Gastroesophageal sphincter (tissue), 3 donors: ENCODE results near the gene DCPS.

ENCODE experiments used
- CTCF ChIP-seq, 4 experiments: fragments of 200-600 bp in 2 of 4; fragments of 450-650 bp in 2 of 4; sonication (generic) in 1 of 4; IDR thresholded peaks; one replicate each; pipeline ENCODE4 v1.5.1; 2017 to 2019; ENCODE audit warnings: antibody characterized with exemption in 4 of 4, mild to moderate bottlenecking in 2 of 4, moderate library complexity in 2 of 4
- POLR2A ChIP-seq, 2 donors: fragments of 450-650 bp; IDR thresholded peaks; one replicate each; pipeline ENCODE4 v1.6.1; 2017; ENCODE audit warnings: antibody characterized with exemption in 2 of 2, mild to moderate bottlenecking in 2 of 2, moderate library complexity in 1 of 2
- POLR2AphosphoS5 ChIP-seq: sonication (generic); formaldehyde crosslinking; IDR thresholded peaks from one replicate; pipeline ENCODE4 v1.6.1; 2017; ENCODE audit warnings: antibody characterized with exemption

GRCh38 chr11:126284829-126285228 lies 19.0 kb upstream of the DCPS start:
- no peak for TF ChIP-seq CTCF (IDR thresholded peaks at IDR 0.05)
- TF ChIP-seq POLR2AphosphoS5 = no peak
- no peak for TF ChIP-seq POLR2A (IDR thresholded peaks at IDR 0.05)
